ENCODE measurements around the gene ABCB8.

Gene ABCB8

GRCh38 chr7:151059367-151060112, 31.3 kb downstream of the ABCB8 start, which contains the start of gene SLC4A2:
Gene SLC4A2, plus strand, starts transcription at chr7:151059589. Its CDS starts 2,399 bp downstream, at chr7:151061988.
- DNase-seq: peak; percentile 62

- no peak for DNase-seq
Observed at GRCh38 chr7:151060113-151060415, 31.8 kb downstream of the ABCB8 start.

GRCh38 chr7:151060416-151061212, 32.4 kb downstream of the ABCB8 start:
- peak; percentile 51 for DNase-seq

- no peak for DNase-seq
Observed at GRCh38 chr7:151061213-151062110, 33.2 kb downstream of the ABCB8 start.

- no peak for DNase-seq
Observed at GRCh38 chr7:151062111-151062398, 33.8 kb downstream of the ABCB8 start.

- peak; percentile 85 for DNase-seq
Observed at GRCh38 chr7:151062399-151063211, 34.4 kb downstream of the ABCB8 start.

- DNase-seq: no peak
Observed at GRCh38 chr7:151063212-151063561, 34.9 kb downstream of the ABCB8 start.

GRCh38 chr7:151064454-151064853, 36.2 kb downstream of the ABCB8 start:
- no peak for DNase-seq

GRCh38 chr7:151064993-151065392, 36.7 kb downstream of the ABCB8 start:
- no peak for DNase-seq

- DNase-seq: no peak
Observed at GRCh38 chr7:151065516-151065915, 37.3 kb downstream of the ABCB8 start.

- DNase-seq: no peak
Observed at GRCh38 chr7:151066273-151066974, 38.2 kb downstream of the ABCB8 start.

GRCh38 chr7:151068069-151068773, 40.0 kb downstream of the ABCB8 start:
- no peak for DNase-seq

- no peak for DNase-seq
Observed at GRCh38 chr7:151069841-151070573, 41.8 kb downstream of the ABCB8 start.

GRCh38 chr7:151070574-151070960, 42.3 kb downstream of the ABCB8 start:
- no peak for DNase-seq

- no peak for DNase-seq
Observed at GRCh38 chr7:151071032-151071866, 43.0 kb downstream of the ABCB8 start.

- DNase-seq: no peak
Observed at GRCh38 chr7:151073990-151074389, 45.7 kb downstream of the ABCB8 start.

- no peak for DNase-seq
Observed at GRCh38 chr7:151074817-151075661, 46.8 kb downstream of the ABCB8 start.

GRCh38 chr7:151075662-151075971, 47.4 kb downstream of the ABCB8 start:
- no peak for DNase-seq

- no peak for DNase-seq
Observed at GRCh38 chr7:151075978-151076426, 47.8 kb downstream of the ABCB8 start.

Data from kidney glomerular epithelial cell (primary cell).